GM04503 (cell line): ENCODE measurements around the gene NFATC4.

Experiments used
- DNase-seq: peaks from one replicate; pipeline ENCODE4 v3.0.0-alpha.2; 2012; ENCODE audit warnings: low read depth

Gene NFATC4

DNA sequence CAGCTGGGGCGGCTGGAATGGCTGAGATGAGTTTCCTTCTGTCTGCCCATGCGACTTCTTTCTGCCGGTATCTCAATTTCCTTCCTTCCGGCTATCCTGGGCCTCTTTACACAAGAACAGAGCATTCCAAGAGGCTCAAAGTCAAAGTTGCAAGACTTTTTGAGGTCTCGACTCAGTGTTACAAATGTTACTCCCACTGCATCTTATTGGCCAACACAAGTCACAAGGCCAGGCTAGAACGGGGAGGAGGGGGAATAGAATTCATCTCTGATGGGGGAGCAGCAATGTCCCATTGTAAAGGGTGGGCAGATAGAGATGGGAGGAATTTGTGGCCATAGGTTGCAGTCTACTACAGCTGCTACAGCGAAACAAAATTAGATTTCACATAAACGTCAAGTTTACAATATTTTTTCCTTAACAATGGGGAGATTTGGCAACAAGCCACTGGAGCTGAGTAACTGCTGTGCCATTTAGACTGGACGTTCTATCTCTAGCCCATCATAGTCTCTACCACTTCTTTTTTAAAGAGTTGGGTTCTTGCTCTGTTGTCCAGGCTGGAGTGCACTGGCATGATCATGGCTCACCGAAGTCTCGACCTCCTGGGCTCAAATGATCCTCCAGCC lies 21.4 kb downstream of the NFATC4 start:
- DNase-seq: no peak

GRCh38 chr14:24390701-24391468 lies 22.9 kb downstream of the NFATC4 start:
- no peak for DNase-seq

DNA sequence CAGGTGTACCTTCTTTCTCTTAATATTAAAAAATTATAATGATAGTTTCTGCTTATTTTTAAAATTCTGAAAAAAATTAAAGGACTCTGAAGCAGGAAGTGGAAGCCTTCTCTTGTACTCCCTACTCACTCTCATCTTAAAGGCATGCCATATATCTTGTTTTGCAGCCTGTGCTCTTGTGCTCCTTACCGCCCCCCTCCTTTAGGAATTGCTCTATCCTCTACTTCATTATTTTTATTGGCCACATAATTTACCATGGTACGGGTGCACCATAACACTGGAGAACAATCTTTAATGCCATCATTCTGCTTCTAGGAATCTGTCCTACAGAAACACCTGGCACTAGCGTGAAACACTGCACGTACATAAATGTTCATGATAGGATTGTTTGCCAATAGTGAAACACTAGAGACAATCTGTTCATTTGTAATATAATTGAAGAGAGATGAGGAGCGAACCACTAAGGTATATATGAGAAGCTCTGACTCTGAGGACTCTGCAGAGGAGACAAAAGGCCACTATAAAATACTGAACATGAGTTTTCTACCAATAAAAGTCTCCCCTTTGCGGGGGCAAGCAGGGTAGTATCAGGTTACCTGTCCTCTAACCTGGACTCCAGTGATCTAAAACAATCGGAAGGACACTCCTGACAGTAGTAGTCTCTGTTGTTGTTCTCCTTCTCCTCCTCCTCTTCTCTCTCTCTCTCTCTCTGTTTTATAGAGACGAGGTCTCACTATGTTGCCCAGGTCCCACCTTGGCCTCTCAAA lies 24.5 kb downstream of the NFATC4 start:
- no peak for DNase-seq

GRCh38 chr14:24394275-24394674 lies 26.3 kb downstream of the NFATC4 start:
- no peak for DNase-seq

GRCh38 chr14:24395609-24396582 lies 27.9 kb downstream of the NFATC4 start:
- no peak for DNase-seq

- DNase-seq: no peak
Measured at GRCh38 chr14:24397639-24398292, 29.8 kb downstream of the NFATC4 start.

- no peak for DNase-seq
Measured at GRCh38 chr14:24398293-24398652, 30.3 kb downstream of the NFATC4 start.

- no peak for DNase-seq
Measured at GRCh38 chr14:24398653-24399446, 30.9 kb downstream of the NFATC4 start, which contains the start of gene NYNRIN. Gene NYNRIN (plus strand): TSS chr14:24399003. CDS start chr14:24399247, 244 bp downstream.

- no peak for DNase-seq
Measured at GRCh38 chr14:24399447-24399822, 31.5 kb downstream of the NFATC4 start.

- DNase-seq: no peak
Measured at GRCh38 chr14:24399999-24400718, 32.2 kb downstream of the NFATC4 start.

DNA sequence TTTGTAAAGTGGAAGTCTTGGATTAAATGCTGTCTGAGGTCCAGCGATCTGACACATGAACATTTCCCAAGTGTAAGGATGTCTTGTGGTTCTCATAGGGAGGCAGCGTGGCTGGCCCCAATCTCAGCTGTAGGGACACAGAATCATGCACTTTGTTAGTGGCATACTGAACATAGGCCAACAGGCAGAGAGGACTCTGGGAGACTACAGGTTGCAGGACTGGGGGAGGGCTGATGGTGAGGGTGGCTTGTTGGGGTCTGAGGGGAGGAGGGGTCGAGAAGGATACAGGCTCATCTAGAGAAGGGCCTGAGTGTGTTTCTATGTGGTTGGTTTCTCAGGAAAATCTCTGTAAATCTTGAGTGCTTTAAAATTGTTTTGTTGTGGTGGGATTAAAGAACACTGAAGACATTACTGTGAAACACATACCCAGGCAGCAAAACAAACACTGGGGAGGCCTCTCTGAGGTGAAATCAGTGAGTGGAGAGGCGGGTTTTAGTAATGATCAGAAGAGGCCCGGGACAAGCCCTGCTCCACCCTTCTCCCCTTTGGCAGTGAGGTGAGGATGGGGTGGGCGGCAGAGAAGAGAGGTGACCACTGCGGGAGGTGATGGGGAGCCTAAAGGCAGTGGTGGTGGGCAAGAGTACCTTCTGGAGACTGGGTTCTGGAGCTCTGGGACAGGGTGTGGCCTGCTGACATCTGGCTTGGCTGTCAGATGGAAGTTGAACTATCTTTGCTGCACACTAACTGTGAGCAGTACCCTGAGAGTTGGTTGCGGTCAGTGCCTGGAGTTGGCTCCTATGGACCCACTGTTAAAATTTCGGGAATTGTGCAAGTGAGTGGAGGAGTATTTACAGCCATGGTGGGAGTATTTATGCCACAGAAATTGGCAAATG lies 34.1 kb downstream of the NFATC4 start:
- no peak for DNase-seq

GRCh38 chr14:24403294-24403998 lies 35.5 kb downstream of the NFATC4 start:
- DNase-seq: no peak

GRCh38 chr14:24404814-24405213 lies 36.8 kb downstream of the NFATC4 start:
- no peak for DNase-seq

DNA sequence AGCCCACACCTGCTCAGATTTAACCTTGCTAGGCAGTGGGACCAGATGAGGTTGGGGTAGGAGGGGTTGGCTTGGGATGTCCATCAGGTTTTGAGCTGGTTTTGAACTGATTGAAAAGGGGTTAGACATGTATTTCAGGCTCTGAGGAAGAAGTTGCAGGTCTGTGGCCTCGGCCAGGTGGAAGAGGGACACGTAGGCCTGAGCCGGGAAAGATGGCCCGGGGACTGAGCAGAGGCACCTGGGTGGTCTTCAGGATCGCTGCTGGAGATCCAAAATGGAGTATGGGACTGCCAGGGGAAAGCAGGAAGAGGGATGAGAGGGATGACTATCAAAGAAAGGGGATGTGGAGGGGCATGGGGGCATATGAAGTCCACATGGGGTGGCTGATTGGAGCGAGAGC lies 38.4 kb downstream of the NFATC4 start:
- DNase-seq: no peak

DNA sequence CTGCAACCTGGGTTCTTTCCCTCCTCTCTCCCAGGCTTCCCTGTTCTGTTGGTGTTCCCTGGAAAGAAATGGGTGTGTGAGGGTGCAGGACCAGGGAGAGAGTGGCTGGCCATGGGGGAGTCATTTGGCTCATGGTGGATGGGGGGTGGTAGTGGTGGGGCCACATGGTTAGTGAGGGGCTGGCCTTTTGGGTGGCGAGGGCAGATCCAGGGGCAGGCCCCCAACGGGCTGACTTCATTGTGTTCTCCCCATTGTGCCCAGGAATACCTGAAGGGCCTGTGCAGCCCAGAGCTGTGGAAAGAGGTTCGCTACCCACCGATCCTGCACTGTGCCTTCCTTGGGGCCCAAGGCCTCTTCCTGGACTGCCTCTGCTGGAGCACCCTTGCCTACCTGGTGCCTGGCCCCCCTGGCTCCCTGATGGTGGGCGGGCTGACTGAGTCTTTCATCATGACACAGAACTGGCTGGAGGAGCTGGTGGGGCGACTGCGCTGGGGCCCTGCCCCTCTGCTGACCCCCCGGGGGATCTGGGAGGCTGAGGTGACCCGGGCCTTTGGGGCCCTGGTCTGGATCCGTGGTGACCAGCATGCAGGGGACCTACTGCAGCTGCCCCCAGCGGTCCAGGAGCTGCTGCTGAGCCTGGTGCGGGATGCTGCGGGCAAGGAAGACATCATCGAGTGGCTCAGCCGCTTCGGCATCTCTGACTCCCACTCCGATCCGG lies 39.8 kb downstream of the NFATC4 start:
- DNase-seq: no peak

GRCh38 chr14:24408764-24409163 lies 40.8 kb downstream of the NFATC4 start:
- DNase-seq: no peak

GRCh38 chr14:24409192-24409591 lies 41.2 kb downstream of the NFATC4 start:
- DNase-seq: no peak
